Small intestine (tissue), 7 donors: Measurements from ENCODE around the gene ZC3H6. TPM values are rescaled to one million over a fixed set of nuclear protein-coding genes. Genes with fewer than 3 reads are reported as not detected.

Experiments used
- DNase-seq, 2 donors: peaks; one replicate each; pipeline versions ENCODE4 v3.0.0 to v3.0.0-alpha.2; 2013
- FAIRE-seq: peaks from 2 replicates; lab custom pipeline; 2012; peaks lifted over from hg19 to GRCh38; lab: Jason Lieb, UNC
- H3K27ac ChIP-seq, 3 donors: one replicate each; pipeline ENCODE4 v1.5.1; 2013; ENCODE audit warnings: low read length in 2 of 3, mild to moderate bottlenecking in 2 of 3, control low read depth in 1 of 3, inconsistent platforms in 1 of 3, low read depth in 1 of 3, moderate library complexity in 1 of 3
- H3K27me3 ChIP-seq, 3 donors: one replicate each; pipeline ENCODE4 v1.6.1; 2013; ENCODE audit warnings: low read length in 3 of 3, inconsistent platforms in 1 of 3; ENCODE audit not compliant: control insufficient read depth in 3 of 3, insufficient read depth in 3 of 3
- H3K36me3 ChIP-seq, 3 donors: one replicate each; pipeline ENCODE4 v1.6.1; 2013; ENCODE audit warnings: low read length in 3 of 3, inconsistent platforms in 1 of 3, low read depth in 1 of 3, mild to moderate bottlenecking in 1 of 3, moderate library complexity in 1 of 3; ENCODE audit not compliant: control insufficient read depth in 3 of 3, insufficient read depth in 2 of 3
- H3K4me1 ChIP-seq, 3 donors: one replicate each; pipeline ENCODE4 v1.6.1; 2013; ENCODE audit warnings: low read length in 2 of 3, inconsistent platforms in 1 of 3, low read depth in 1 of 3, mild to moderate bottlenecking in 1 of 3, moderate library complexity in 1 of 3; ENCODE audit not compliant: control insufficient read depth in 3 of 3, insufficient read depth in 2 of 3
- H3K4me3 ChIP-seq, 3 donors: one replicate each; pipeline ENCODE4 v1.5.1; 2013; ENCODE audit warnings: low read length in 3 of 3, control low read depth in 1 of 3, inconsistent platforms in 1 of 3, low read depth in 1 of 3, mild to moderate bottlenecking in 1 of 3, moderate library complexity in 1 of 3
- H3K9me3 ChIP-seq, 2 donors: one replicate each; pipeline ENCODE4 v1.6.1; 2013; ENCODE audit warnings: low read depth in 1 of 2, low read length in 1 of 2; ENCODE audit not compliant: control insufficient read depth in 2 of 2, insufficient read depth in 1 of 2
- WGBS, 3 donors: extraction: QIAGEN DNeasy Blood & Tissue Kit; methylation state at CpG; one replicate each; pipeline ENCODE4 v1.1.7; 2013; 5-methylcytosine and 5-hydroxymethylcytosine counted together
- polyA plus RNA-seq, 4 donors: library from polyadenylated mRNA; stranded (reverse) in 3 of 4; unstranded in 1 of 4; fragments of 200-250 nt in 3 of 4; fragments of 120-200 nt in 1 of 4; gene quantifications; one replicate each; pipeline versions ENCODE4 v1.2.1 to v1.2.3, GENCODE V29; 2013
- donor health status: healthy with polysubstance abuse.
- donor health status: control.
- donor health status: control.
- donor health status: Bipolar disorder and iron deficiency.
- donor health status: healthy.

ZC3H6 gene
- polyA plus RNA-seq, 4 donors, result 1.6 to 6.3 (median 2.3) TPM

GRCh38 chr2:112322919-112323318 lies 47.5 kb downstream of the ZC3H6 start:
- H3K36me3 ChIP-seq, result peaks cover 0 to 21% (median 0%) of the 10 kb centered on the region in 3 donors
- H3K4me1 ChIP-seq, result no peaks in the 10 kb centered on the region
- no peak for FAIRE-seq
- no peaks in the 10 kb centered on the region for H3K27me3 ChIP-seq
- WGBS, 3 donors, result 72 to 85% (median 78%) methylated on average over 3 of the region's 3 CpGs
- H3K4me3 ChIP-seq, result no peak overlapping the region
- H3K27ac ChIP-seq, result no peak overlapping the region
- H3K9me3 ChIP-seq, result peaks cover 0 to 2% of the 10 kb centered on the region in 2 donors
- DNase-seq, result no peak

GRCh38 chr2:112332123-112332696 lies 56.8 kb downstream of the ZC3H6 start:
- Histone ChIP-seq H3K4me3 (no peak overlapping the region), H3K27me3 (no peaks in the 10 kb centered on the region), H3K27ac (no peak overlapping the region), H3K4me1 (peaks cover 0 to 7% (median 0%) of the 10 kb centered on the region in 3 donors), H3K9me3 (peaks cover 0 to 3% of the 10 kb centered on the region in 2 donors), H3K36me3 (peaks cover 2 to 9% (median 9%) of the 10 kb centered on the region in 3 donors)
- DNase-seq, result no peak
- 77% methylated on average over 5 of the region's 5 CpGs for WGBS, 3 donors
- FAIRE-seq, result no peak

GRCh38 chr2:112335600-112335999 lies 60.2 kb downstream of the ZC3H6 start:
- DNase-seq (peak in 1 of 2 donors; percentile 15), FAIRE-seq (no peak)
- Histone ChIP-seq H3K27me3 (no peaks in the 10 kb centered on the region), H3K36me3 (peaks cover 2 to 9% (median 5%) of the 10 kb centered on the region in 3 donors), H3K27ac (peak overlapping the region in 1 of 3 donors; percentile 49), H3K4me3 (no peak overlapping the region), H3K9me3 (no peaks in the 10 kb centered on the region), H3K4me1 (peaks cover 0 to 18% (median 0%) of the 10 kb centered on the region in 3 donors)
- WGBS, 3 donors, result 93 to 100% (median 97%) methylated on average over 1 of the region's 1 CpG

- peak overlapping the region in 1 of 3 donors; percentile 63 for H3K27ac ChIP-seq
- no peaks in the 10 kb centered on the region for H3K36me3 ChIP-seq
- WGBS, 3 donors, result 13 to 48% (median 39%) methylated on average over 2 of the region's 2 CpGs
- no peaks in the 10 kb centered on the region for H3K9me3 ChIP-seq
- DNase-seq, result no peak
- no peaks in the 10 kb centered on the region for H3K27me3 ChIP-seq
- FAIRE-seq, result no peak
- no peak overlapping the region for H3K4me3 ChIP-seq
- peaks cover 0 to 28% (median 0%) of the 10 kb centered on the region in 3 donors for H3K4me1 ChIP-seq
These were observed 64.6 kb downstream of the ZC3H6 start for GRCh38 chr2:112339986-112340385.

- Histone ChIP-seq H3K9me3 (no peaks in the 10 kb centered on the region), H3K36me3 (no peaks in the 10 kb centered on the region), H3K4me3 (no peak overlapping the region), H3K27me3 (no peaks in the 10 kb centered on the region), H3K27ac (peak overlapping the region in 1 of 3 donors; percentile 63), H3K4me1 (peaks cover 0 to 28% (median 0%) of the 10 kb centered on the region in 3 donors)
- DNase-seq (peak; percentile 8 to 55), FAIRE-seq (no peak)
- WGBS, 3 donors, result 71 to 79% (median 77%) methylated on average over 9 of the region's 9 CpGs
These were observed 65.3 kb downstream of the ZC3H6 start for GRCh38 chr2:112340475-112341267.

GRCh38 chr2:112342067-112342550 lies 66.7 kb downstream of the ZC3H6 start:
- WGBS, 3 donors, result 73 to 79% (median 75%) methylated on average over 2 of the region's 2 CpGs
- no peaks in the 10 kb centered on the region for H3K9me3 ChIP-seq
- no peak for FAIRE-seq

GRCh38 chr2:112343827-112344585 lies 68.6 kb downstream of the ZC3H6 start:
- Histone ChIP-seq H3K4me1 (peaks cover 0 to 21% (median 0%) of the 10 kb centered on the region in 3 donors), H3K9me3 (no peaks in the 10 kb centered on the region), H3K27me3 (no peaks in the 10 kb centered on the region), H3K4me3 (no peak overlapping the region), H3K36me3 (no peaks in the 10 kb centered on the region), H3K27ac (no peak overlapping the region)
- no peak for FAIRE-seq
- 61 to 81% (median 73%) methylated on average over 1 of the region's 1 CpG for WGBS, 3 donors
- DNase-seq, result no peak

More at GRCh38 chr2:112342067-112342550, 66.7 kb downstream of the ZC3H6 start:
- no peaks in the 10 kb centered on the region for H3K36me3 ChIP-seq
- no peaks in the 10 kb centered on the region for H3K27me3 ChIP-seq
- peaks cover 0 to 21% (median 0%) of the 10 kb centered on the region in 3 donors for H3K4me1 ChIP-seq
- no peak for DNase-seq
- H3K27ac ChIP-seq, result no peak overlapping the region
- no peak overlapping the region for H3K4me3 ChIP-seq
